Thyroid gland (tissue), 4 donors: ENCODE data around the gene NRN1L.

Experiments
- POLR2A ChIP-seq, 2 donors: fragments of 450-650 bp; IDR thresholded peaks; one replicate each; pipeline ENCODE4 v1.6.1; 2017; ENCODE audit warnings: antibody characterized with exemption in 2 of 2, mild to moderate bottlenecking in 2 of 2, moderate library complexity in 1 of 2
- TF ChIP-seq, protein P1 (sequence below), 6 experiments: fragments of 200-600 bp in 3 of 6; fragments of 450-650 bp in 3 of 6; sonication (generic) in 3 of 6; IDR thresholded peaks; one replicate each; pipeline ENCODE4 v1.5.1; 2016 to 2019; ENCODE audit warnings: antibody characterized with exemption in 6 of 6, mild to moderate bottlenecking in 2 of 6, inconsistent platforms in 1 of 6, moderate library complexity in 1 of 6

DNA sequence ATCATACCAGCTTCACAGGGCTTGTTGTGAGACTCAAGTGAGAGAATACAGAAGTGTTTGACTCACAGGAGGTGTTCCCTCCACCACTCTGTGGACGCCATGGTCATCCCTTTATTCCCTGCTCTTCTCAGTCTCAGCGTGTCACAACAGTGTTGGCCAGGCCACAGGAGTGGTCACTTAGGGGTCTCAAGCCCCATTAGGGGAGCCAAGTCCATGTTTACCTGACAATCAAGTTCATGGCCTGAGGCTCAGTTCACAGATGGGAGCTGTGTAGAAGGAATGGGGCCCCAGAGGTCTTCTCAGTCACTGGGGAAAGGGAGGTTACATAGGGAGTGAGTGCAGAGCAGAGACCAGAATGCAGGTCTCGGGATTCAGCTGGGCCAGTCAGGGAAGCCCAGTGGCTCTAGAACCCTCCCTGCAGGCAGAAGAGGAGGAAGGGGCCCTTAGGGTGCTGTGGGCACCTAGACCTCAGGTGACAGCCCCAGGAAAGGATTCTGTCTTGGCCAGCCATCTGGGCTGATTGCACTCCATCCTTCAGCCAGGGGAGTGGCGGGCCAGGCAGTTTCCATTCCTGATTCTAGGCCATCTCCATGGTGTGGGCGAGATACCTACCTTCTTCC lies 27.6 kb upstream of the NRN1L start:
- no peak for TF ChIP-seq POLR2A (IDR thresholded peaks at IDR 0.05)
- TF ChIP-seq, protein P1, sequence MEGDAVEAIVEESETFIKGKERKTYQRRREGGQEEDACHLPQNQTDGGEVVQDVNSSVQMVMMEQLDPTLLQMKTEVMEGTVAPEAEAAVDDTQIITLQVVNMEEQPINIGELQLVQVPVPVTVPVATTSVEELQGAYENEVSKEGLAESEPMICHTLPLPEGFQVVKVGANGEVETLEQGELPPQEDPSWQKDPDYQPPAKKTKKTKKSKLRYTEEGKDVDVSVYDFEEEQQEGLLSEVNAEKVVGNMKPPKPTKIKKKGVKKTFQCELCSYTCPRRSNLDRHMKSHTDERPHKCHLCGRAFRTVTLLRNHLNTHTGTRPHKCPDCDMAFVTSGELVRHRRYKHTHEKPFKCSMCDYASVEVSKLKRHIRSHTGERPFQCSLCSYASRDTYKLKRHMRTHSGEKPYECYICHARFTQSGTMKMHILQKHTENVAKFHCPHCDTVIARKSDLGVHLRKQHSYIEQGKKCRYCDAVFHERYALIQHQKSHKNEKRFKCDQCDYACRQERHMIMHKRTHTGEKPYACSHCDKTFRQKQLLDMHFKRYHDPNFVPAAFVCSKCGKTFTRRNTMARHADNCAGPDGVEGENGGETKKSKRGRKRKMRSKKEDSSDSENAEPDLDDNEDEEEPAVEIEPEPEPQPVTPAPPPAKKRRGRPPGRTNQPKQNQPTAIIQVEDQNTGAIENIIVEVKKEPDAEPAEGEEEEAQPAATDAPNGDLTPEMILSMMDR (IDR thresholded peaks at IDR 0.05) = no peak
